Glutamatergic neuron (in vitro differentiated cells): ENCODE data around the gene ZNF850. TPM values are rescaled to one million over a fixed set of nuclear protein-coding genes. Genes with fewer than 3 reads are reported as not detected.

ENCODE experiments used
- DNase-seq: peaks from one replicate; pipeline ENCODE4 v3.0.0; 2022
- H3K27ac Mint-ChIP-seq: one replicate; pipeline ENCODE4 v1.8.0; 2020; ENCODE audit warnings: mild to moderate bottlenecking, mixed read lengths, inconsistent platforms; ENCODE audit not compliant: unreplicated experiment
- H3K27me3 Mint-ChIP-seq: one replicate; pipeline ENCODE4 v1.8.0; 2020; ENCODE audit warnings: mild to moderate bottlenecking, moderate library complexity, mixed read lengths, inconsistent platforms; ENCODE audit not compliant: unreplicated experiment
- H3K36me3 Mint-ChIP-seq: one replicate; pipeline ENCODE4 v1.8.0; 2020; ENCODE audit warnings: mild to moderate bottlenecking, mixed read lengths, inconsistent platforms; ENCODE audit not compliant: unreplicated experiment
- H3K4me1 Mint-ChIP-seq: one replicate; pipeline ENCODE4 v1.8.0; 2020; ENCODE audit warnings: mild to moderate bottlenecking, low read depth, mixed read lengths, inconsistent platforms; ENCODE audit not compliant: unreplicated experiment
- H3K4me3 Mint-ChIP-seq: one replicate; pipeline ENCODE4 v1.8.0; 2020; ENCODE audit warnings: mild to moderate bottlenecking, mixed read lengths, inconsistent platforms; ENCODE audit not compliant: unreplicated experiment
- H3K9me3 Mint-ChIP-seq: one replicate; pipeline ENCODE4 v1.8.0; 2020; ENCODE audit warnings: mild to moderate bottlenecking, moderate library complexity, mixed read lengths, inconsistent platforms; ENCODE audit not compliant: unreplicated experiment
- total RNA-seq: library from RNA; stranded (reverse); fragmentation: NEBNext Ultra II Directional; extraction: Animal tissue kit (Norgen Biotek cat#: 25700); gene quantifications from one replicate; pipeline ENCODE4 v1.2.1, GENCODE V29; 2021; ENCODE audit not compliant: unreplicated experiment
- TF ChIP-seq, protein P1 (sequence below): fragments of 200-600 bp; sonication (generic); IDR thresholded peaks from one replicate; pipeline ENCODE4 v1.5.0; 2021; ENCODE audit not compliant: partially characterized antibody, unreplicated experiment

ZNF850 gene
- total RNA-seq, 1 donor from 2014 or later, result 3.8 TPM

- H3K27ac Mint-ChIP-seq, result peak overlapping the region; percentile 85
- H3K9me3 Mint-ChIP-seq, result peaks cover 20% of the 10 kb centered on the region
- H3K36me3 Mint-ChIP-seq, result peaks cover 36% of the 10 kb centered on the region
- peaks cover 5% of the 10 kb centered on the region for H3K4me1 Mint-ChIP-seq
- no peak for DNase-seq
- H3K4me3 Mint-ChIP-seq, result peak overlapping the region; percentile 87
- TF ChIP-seq, protein P1, sequence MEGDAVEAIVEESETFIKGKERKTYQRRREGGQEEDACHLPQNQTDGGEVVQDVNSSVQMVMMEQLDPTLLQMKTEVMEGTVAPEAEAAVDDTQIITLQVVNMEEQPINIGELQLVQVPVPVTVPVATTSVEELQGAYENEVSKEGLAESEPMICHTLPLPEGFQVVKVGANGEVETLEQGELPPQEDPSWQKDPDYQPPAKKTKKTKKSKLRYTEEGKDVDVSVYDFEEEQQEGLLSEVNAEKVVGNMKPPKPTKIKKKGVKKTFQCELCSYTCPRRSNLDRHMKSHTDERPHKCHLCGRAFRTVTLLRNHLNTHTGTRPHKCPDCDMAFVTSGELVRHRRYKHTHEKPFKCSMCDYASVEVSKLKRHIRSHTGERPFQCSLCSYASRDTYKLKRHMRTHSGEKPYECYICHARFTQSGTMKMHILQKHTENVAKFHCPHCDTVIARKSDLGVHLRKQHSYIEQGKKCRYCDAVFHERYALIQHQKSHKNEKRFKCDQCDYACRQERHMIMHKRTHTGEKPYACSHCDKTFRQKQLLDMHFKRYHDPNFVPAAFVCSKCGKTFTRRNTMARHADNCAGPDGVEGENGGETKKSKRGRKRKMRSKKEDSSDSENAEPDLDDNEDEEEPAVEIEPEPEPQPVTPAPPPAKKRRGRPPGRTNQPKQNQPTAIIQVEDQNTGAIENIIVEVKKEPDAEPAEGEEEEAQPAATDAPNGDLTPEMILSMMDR, result no peak
- H3K27me3 Mint-ChIP-seq, result peaks cover 15% of the 10 kb centered on the region
Measured at GRCh38 chr19:36688058-36688457, 84.5 kb downstream of the ZNF850 start.

GRCh38 chr19:36687214-36688056 lies 85.2 kb downstream of the ZNF850 start, which contains the start of gene ZNF567:
Gene ZNF567, plus strand, starts transcription at chr19:36687612. Its CDS starts 7,256 bp downstream, at chr19:36694868.
- peak; percentile 98 for DNase-seq
- Mint-ChIP-seq H3K9me3 (peaks cover 20% of the 10 kb centered on the region), H3K4me1 (peaks cover 5% of the 10 kb centered on the region), H3K4me3 (peak within 1 kb of the TSS; percentile 87), H3K27ac (peak within 1 kb of the TSS; percentile 85), H3K36me3 (peaks cover 35% of the 10 kb centered on the region), H3K27me3 (peaks cover 15% of the 10 kb centered on the region)
- TF ChIP-seq, protein P1, result no peak

DNA sequence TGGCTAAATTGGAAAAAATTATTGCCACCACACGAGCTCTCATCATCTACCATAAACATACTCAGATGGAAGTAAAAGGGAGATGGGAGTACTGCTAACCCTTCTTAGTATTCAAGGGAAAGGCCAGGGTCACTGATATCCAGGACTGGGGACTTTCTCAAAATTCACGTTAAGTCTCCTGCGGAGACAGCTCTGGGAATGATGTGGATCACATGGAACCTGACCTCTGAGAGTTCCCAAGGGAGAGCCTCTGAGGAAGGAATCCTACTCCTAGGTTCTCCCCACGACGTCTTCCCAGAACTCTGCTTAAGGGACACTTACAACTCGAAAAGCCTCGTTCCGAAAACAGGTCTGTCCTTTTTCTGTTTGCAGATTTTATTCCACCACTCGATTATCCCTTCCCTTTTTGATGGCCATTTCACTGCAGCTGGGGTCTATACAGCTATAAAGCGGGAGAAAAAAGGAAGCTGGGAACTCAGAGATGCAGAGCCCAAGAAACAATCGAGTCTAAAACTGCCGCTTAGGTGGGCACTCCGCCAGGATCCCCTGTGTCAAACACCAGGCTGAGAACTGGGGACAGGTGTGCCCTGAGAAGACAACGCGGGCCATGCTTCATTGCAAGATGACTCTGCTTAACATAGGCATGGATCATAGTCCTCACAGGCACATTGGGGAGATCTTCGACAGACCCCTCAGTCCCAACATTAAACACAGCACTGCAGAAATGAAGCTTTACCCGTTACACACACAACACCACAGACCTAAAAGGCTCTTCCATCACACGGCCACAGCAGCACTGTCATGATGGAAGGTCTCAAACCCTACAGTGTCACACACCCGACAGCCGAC lies 86.0 kb downstream of the ZNF850 start:
- H3K36me3 Mint-ChIP-seq, result peaks cover 28% of the 10 kb centered on the region
- DNase-seq, result no peak
- H3K4me1 Mint-ChIP-seq, result peaks cover 5% of the 10 kb centered on the region
- TF ChIP-seq, protein P1, result no peak
- peak overlapping the region; percentile 85 for H3K27ac Mint-ChIP-seq
- peaks cover 19% of the 10 kb centered on the region for H3K9me3 Mint-ChIP-seq
- peak overlapping the region; percentile 87 for H3K4me3 Mint-ChIP-seq
- H3K27me3 Mint-ChIP-seq, result peaks cover 15% of the 10 kb centered on the region

- Mint-ChIP-seq H3K9me3 (peaks cover 19% of the 10 kb centered on the region), H3K4me1 (peaks cover 5% of the 10 kb centered on the region), H3K36me3 (peaks cover 27% of the 10 kb centered on the region), H3K4me3 (peak overlapping the region; percentile 87), H3K27me3 (peaks cover 15% of the 10 kb centered on the region), H3K27ac (no peak overlapping the region)
- no peak for DNase-seq
- TF ChIP-seq, protein P1, result no peak
Measured at GRCh38 chr19:36685835-36686234, 86.8 kb downstream of the ZNF850 start.
